Immature natural killer cell (primary cell): ENCODE results near the gene SIL1. TPM values are rescaled to one million over a fixed set of nuclear protein-coding genes. Genes with fewer than 3 reads are reported as not detected.
"Not testable (repeated sequence)": the region's sequence is repeated elsewhere in the genome, so short reads cannot be mapped to it uniquely, and the experiment has no call there.

ENCODE experiments used
- DNase-seq, 3 donors: peaks; one replicate each; pipeline ENCODE4 v3.0.0; 2022; ENCODE audit warnings: mixed read lengths in 1 of 3
- H3K27ac Mint-ChIP-seq, 6 donors: one replicate each; pipeline ENCODE4 v1.8.0; 2020; ENCODE audit warnings: mixed read lengths in 6 of 6, mild to moderate bottlenecking in 5 of 6, inconsistent platforms in 4 of 6, moderate library complexity in 3 of 6
- H3K27me3 Mint-ChIP-seq, 3 donors: one replicate each; pipeline ENCODE4 v1.8.0; 2020 to 2021; ENCODE audit warnings: low read depth in 3 of 3, mild to moderate bottlenecking in 3 of 3, mixed read lengths in 3 of 3, moderate library complexity in 3 of 3, inconsistent platforms in 1 of 3
- H3K36me3 Mint-ChIP-seq, 3 donors: one replicate each; pipeline ENCODE4 v1.8.0; 2020; ENCODE audit warnings: mixed read lengths in 3 of 3, inconsistent platforms in 2 of 3, mild to moderate bottlenecking in 2 of 3
- H3K4me1 Mint-ChIP-seq, 2 donors: one replicate each; pipeline ENCODE4 v1.8.0; 2020; ENCODE audit warnings: inconsistent platforms in 2 of 2, mild to moderate bottlenecking in 2 of 2, mixed read lengths in 2 of 2, moderate library complexity in 1 of 2
- H3K4me3 Mint-ChIP-seq, 5 donors: one replicate each; pipeline ENCODE4 v1.8.0; 2020; ENCODE audit warnings: mild to moderate bottlenecking in 5 of 5, mixed read lengths in 5 of 5, inconsistent platforms in 3 of 5, moderate library complexity in 3 of 5
- H3K9me3 Mint-ChIP-seq, 6 donors: one replicate each; pipeline ENCODE4 v1.8.0; 2020; ENCODE audit warnings: mild to moderate bottlenecking in 6 of 6, mixed read lengths in 6 of 6, inconsistent platforms in 4 of 6, moderate library complexity in 3 of 6
- polyA plus RNA-seq, 3 donors: library from polyadenylated mRNA; unstranded; fragments of 300-500 nt; fragmentation: Illumina TruSeq; gene quantifications; one replicate each; pipeline ENCODE4 v1.2.3, GENCODE V29; 2021

Gene SIL1
- polyA plus RNA-seq, 3 donors from 2014 or later = 22.0 to 22.7 (median 22.1) TPM

DNA sequence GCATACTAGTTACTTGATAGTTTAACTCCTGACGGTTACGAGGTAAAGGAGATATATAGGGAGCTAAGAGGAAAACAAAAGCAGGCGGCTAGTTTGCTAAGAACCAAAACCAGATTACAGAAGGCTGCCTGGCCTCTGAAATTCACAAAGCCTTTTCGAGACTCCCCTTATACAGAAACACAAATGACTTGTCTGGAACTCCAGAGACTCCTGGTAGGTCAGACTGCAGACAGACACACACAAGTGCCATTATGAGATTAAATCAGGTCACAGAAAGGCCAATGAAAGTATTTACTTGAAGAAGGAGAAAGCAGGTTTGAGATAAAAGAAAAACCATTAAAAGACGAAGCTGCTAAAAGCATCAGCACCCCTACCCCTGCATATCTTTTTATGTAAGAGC is 180.5 kb downstream of the SIL1 start:
- no peak for DNase-seq
- Mint-ChIP-seq H3K4me3 (no peak overlapping the region), H3K27me3 (no peaks in the 10 kb centered on the region), H3K36me3 (peaks cover 18 to 56% (median 43%) of the 10 kb centered on the region in 3 donors), H3K4me1 (no peaks in the 10 kb centered on the region), H3K9me3 (no peaks in the 10 kb centered on the region), H3K27ac (no peak overlapping the region)

- Mint-ChIP-seq H3K4me1 (no peaks in the 10 kb centered on the region), H3K36me3 (peaks cover 25 to 55% (median 49%) of the 10 kb centered on the region in 3 donors), H3K27me3 (no peaks in the 10 kb centered on the region), H3K27ac (no peak overlapping the region), H3K9me3 (peaks cover 0 to 2% (median 0%) of the 10 kb centered on the region in 6 donors), H3K4me3 (no peak overlapping the region)
- DNase-seq = no peak
Measured at GRCh38 chr5:139016186-139016585, 182.0 kb downstream of the SIL1 start.

- H3K4me3 Mint-ChIP-seq = no peak overlapping the region
Measured at GRCh38 chr5:139014726-139015125, 183.4 kb downstream of the SIL1 start.

GRCh38 chr5:139012176-139012575 is 186.0 kb downstream of the SIL1 start:
- Mint-ChIP-seq H3K9me3 (peaks cover 0 to 2% (median 0%) of the 10 kb centered on the region in 6 donors), H3K4me1 (no peaks in the 10 kb centered on the region), H3K27ac (no peak overlapping the region), H3K4me3 (peak overlapping the region in 2 of 5 donors; percentile 29 to 70), H3K36me3 (peaks cover 12 to 38% (median 26%) of the 10 kb centered on the region in 3 donors), H3K27me3 (no peaks in the 10 kb centered on the region)
- no peak for DNase-seq

More at GRCh38 chr5:139014726-139015125, 183.4 kb downstream of the SIL1 start:
- peaks cover 0 to 2% (median 0%) of the 10 kb centered on the region in 6 donors for H3K9me3 Mint-ChIP-seq
- H3K4me1 Mint-ChIP-seq = no peaks in the 10 kb centered on the region
- H3K27me3 Mint-ChIP-seq = no peaks in the 10 kb centered on the region
- no peak overlapping the region for H3K27ac Mint-ChIP-seq
- peaks cover 21 to 49% (median 43%) of the 10 kb centered on the region in 3 donors for H3K36me3 Mint-ChIP-seq
- DNase-seq = no peak

DNA sequence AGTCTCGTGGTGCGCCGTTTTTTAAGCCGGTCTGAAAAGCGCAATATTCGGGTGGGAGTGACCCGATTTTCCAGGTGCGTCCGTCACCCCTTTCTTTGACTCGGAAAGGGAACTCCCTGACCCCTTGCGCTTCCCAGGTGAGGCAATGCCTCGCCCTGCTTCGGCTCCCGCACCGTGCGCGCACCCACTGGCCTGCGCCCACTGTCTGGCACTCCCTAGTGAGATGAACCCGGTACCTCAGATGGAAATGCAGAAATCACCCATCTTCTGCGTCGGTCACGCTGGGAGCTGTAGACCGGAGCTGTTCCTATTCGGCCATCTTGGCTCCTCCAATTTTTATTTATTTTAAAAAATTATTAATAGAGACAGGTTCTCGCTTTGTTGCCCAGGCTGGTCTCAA is 187.0 kb downstream of the SIL1 start:
- Mint-ChIP-seq H3K4me3 (peak overlapping the region in 4 of 5 donors; percentile 49 to 67 (median 56)), H3K27ac (peak overlapping the region in 1 of 6 donors; percentile 26), H3K36me3 (peaks cover 9 to 34% (median 20%) of the 10 kb centered on the region in 3 donors)
- H3K4me1 Mint-ChIP-seq, H3K27me3 Mint-ChIP-seq, DNase-seq, H3K9me3 Mint-ChIP-seq: not testable (repeated sequence)

- DNase-seq = no peak
- peaks cover 0 to 1% (median 0%) of the 10 kb centered on the region in 3 donors for H3K27me3 Mint-ChIP-seq
- H3K4me1 Mint-ChIP-seq = no peaks in the 10 kb centered on the region
- peak overlapping the region in 1 of 6 donors; percentile 16 for H3K27ac Mint-ChIP-seq
- H3K36me3 Mint-ChIP-seq = peaks cover 6 to 8% (median 7%) of the 10 kb centered on the region in 3 donors
- peaks cover 0 to 2% (median 0%) of the 10 kb centered on the region in 6 donors for H3K9me3 Mint-ChIP-seq
- H3K4me3 Mint-ChIP-seq = no peak overlapping the region
Measured at GRCh38 chr5:139004374-139005307, 193.5 kb downstream of the SIL1 start.

DNA sequence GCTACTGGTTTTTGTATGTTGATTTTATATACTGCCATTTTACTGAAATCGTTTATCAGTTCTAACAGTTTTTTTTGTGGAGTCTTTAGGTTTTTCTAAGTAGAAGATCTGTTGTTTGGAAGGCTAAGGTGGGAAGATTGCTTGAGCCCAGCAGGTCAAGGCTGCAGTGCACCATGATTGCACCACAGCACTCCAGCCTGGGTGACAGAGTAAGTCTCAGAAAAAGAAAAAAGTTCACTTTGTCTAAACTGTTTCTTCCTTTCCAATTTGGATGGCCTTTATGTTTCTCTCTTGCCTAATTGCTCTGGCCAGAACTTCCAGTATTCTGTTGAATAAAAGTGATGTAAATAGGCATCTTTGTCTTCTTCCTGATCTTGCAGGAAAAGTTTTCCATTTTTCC is 198.5 kb downstream of the SIL1 start:
- Mint-ChIP-seq H3K36me3 (peaks cover 15 to 31% (median 26%) of the 10 kb centered on the region in 3 donors), H3K27me3 (peaks cover 0 to 1% (median 0%) of the 10 kb centered on the region in 3 donors), H3K9me3 (peaks cover 0 to 6% (median under 1%) of the 10 kb centered on the region in 6 donors), H3K4me3 (no peak overlapping the region), H3K27ac (no peak overlapping the region), H3K4me1 (no peaks in the 10 kb centered on the region)
- no peak for DNase-seq

DNA sequence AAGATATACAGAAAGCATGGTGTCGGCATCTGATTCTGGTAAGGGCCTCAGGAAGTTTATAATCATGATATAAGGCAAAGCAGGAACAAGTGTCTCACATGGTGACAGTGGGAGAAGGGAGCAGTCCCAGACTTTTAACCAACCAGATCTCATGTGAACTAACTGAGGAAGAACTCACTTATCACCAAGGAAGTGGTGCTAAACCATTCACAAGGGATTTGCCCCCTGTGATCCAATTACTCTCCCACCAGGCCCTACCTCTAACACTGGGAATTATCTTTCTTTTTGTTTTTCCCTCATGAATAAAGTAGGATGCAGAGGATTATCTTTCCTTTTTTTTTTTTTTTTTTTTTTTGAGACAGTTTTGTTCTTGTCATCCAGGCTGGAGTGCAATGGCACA is 199.6 kb downstream of the SIL1 start:
- Mint-ChIP-seq H3K9me3 (peaks cover 0 to 6% (median under 1%) of the 10 kb centered on the region in 6 donors), H3K4me1 (no peaks in the 10 kb centered on the region), H3K4me3 (no peak overlapping the region), H3K27ac (no peak overlapping the region), H3K27me3 (peaks cover 0 to 1% (median 0%) of the 10 kb centered on the region in 3 donors), H3K36me3 (peaks cover 15 to 31% (median 26%) of the 10 kb centered on the region in 3 donors)
- no peak for DNase-seq

DNA sequence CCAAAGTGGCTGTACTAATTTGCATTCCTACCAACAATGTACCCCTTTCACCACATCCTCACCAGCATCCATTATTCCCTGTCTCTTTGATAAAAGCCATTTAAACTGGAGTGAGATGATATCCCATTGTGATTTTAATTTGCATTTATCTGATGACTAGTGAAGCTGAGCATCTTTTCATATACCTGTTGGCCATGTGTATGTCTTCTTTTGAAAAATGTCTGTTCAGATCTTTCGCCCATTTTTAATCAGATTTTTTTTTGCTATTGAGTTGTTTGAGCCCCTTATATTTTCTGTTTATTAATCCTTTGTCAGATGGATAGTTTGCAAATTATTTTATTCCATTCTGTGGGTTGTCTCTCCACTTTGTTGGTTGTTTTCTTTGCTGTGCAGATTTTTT is 202.0 kb downstream of the SIL1 start:
- peaks cover 11 to 29% (median 22%) of the 10 kb centered on the region in 3 donors for H3K36me3 Mint-ChIP-seq

DNA sequence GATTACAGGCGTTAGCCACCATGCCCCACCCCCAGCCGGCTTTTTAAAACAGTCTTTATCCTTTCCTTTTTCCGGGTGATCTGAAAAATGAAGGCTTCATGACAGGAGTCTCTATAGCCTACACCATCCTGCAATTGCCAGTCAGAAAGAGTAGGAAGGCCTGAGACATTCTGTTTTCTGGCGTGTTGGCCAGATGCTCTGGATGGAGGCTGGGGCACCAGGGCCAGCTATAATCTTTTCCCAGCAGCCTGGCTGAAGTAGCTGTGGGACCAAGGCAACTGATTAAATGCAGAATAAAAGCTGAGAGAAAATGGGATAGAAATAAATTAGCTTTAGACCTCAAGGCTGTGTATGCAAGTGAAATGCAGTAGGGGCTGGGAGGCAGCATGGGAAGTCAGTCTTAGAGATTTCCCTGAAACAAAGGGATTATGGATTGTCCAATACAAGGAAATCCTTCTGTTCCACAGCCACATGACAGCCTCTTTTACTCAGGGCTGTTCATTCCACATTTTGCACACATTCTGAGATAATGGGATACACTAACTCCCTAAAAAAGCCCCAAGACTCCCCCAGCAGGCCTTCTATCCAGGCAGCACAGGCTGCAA is 207.1 kb downstream of the SIL1 start:
- peaks cover 0 to 2% (median 0%) of the 10 kb centered on the region in 6 donors for H3K9me3 Mint-ChIP-seq
- H3K4me3 Mint-ChIP-seq = no peak overlapping the region
- H3K4me1 Mint-ChIP-seq = no peaks in the 10 kb centered on the region
- H3K27ac Mint-ChIP-seq = no peak overlapping the region
- peaks cover 1 to 6% (median 6%) of the 10 kb centered on the region in 3 donors for H3K36me3 Mint-ChIP-seq
- DNase-seq = no peak
- no peaks in the 10 kb centered on the region for H3K27me3 Mint-ChIP-seq

More for the DNA sequence above, 202.0 kb downstream of the SIL1 start:
- Mint-ChIP-seq H3K27me3 (no peaks in the 10 kb centered on the region), H3K4me1 (no peaks in the 10 kb centered on the region), H3K9me3 (peaks cover 0 to 6% (median under 1%) of the 10 kb centered on the region in 6 donors), H3K4me3 (no peak overlapping the region), H3K27ac (no peak overlapping the region)
- DNase-seq = no peak

- H3K4me1 Mint-ChIP-seq = no peaks in the 10 kb centered on the region
- no peaks in the 10 kb centered on the region for H3K27me3 Mint-ChIP-seq
- no peaks in the 10 kb centered on the region for H3K36me3 Mint-ChIP-seq
- no peaks in the 10 kb centered on the region for H3K9me3 Mint-ChIP-seq
- DNase-seq = no peak
- H3K27ac Mint-ChIP-seq = no peak overlapping the region
- H3K4me3 Mint-ChIP-seq = no peak overlapping the region
Measured at GRCh38 chr5:138989720-138990119, 208.4 kb downstream of the SIL1 start.

GRCh38 chr5:138986186-138986800 is 211.9 kb downstream of the SIL1 start:
- Mint-ChIP-seq H3K27me3 (peaks cover 0 to 5% (median 1%) of the 10 kb centered on the region in 3 donors), H3K27ac (no peak overlapping the region), H3K4me3 (no peak overlapping the region), H3K9me3 (no peaks in the 10 kb centered on the region), H3K4me1 (peaks cover 12 to 14% of the 10 kb centered on the region in 2 donors), H3K36me3 (peaks cover 0 to 6% (median 4%) of the 10 kb centered on the region in 3 donors)
- DNase-seq = no peak

GRCh38 chr5:138985683-138986082 is 212.5 kb downstream of the SIL1 start:
- no peaks in the 10 kb centered on the region for H3K9me3 Mint-ChIP-seq
- H3K27me3 Mint-ChIP-seq = peaks cover 0 to 5% (median 1%) of the 10 kb centered on the region in 3 donors
- peaks cover 0 to 6% (median 4%) of the 10 kb centered on the region in 3 donors for H3K36me3 Mint-ChIP-seq
- no peak for DNase-seq
- H3K4me3 Mint-ChIP-seq = no peak overlapping the region
- peaks cover 18 to 20% of the 10 kb centered on the region in 2 donors for H3K4me1 Mint-ChIP-seq
- H3K27ac Mint-ChIP-seq = no peak overlapping the region
